GM23248 (cell line): ENCODE data around the gene PAXIP1.

Experiments used
- EZH2 ChIP-seq: fragments of 200-600 bp; sonication (generic); IDR thresholded peaks from 2 replicates; pipeline ENCODE4 v1.6.1; 2018; ENCODE audit warnings: antibody characterized with exemption, mild to moderate bottlenecking; ENCODE audit not compliant: insufficient read depth, poor library complexity, severe bottlenecking
- EZH2phosphoT487 ChIP-seq: fragments of 200-600 bp; sonication (generic); IDR thresholded peaks from 2 replicates; pipeline ENCODE4 v1.6.1; 2018; ENCODE audit warnings: antibody characterized with exemption, moderate library complexity, mild to moderate bottlenecking, low read depth; ENCODE audit not compliant: insufficient read depth

GRCh38 chr7:154994996-154995395, 7.9 kb downstream of the PAXIP1 start:
- TF ChIP-seq EZH2 = no peak
- no peak for TF ChIP-seq EZH2phosphoT487
